Muscle layer of colon (tissue), 2 donors: ENCODE measurements around the gene DDC.
"Not testable (repeated sequence)": the region's sequence is repeated elsewhere in the genome, so short reads cannot be mapped to it uniquely, and the experiment has no call there.

ENCODE experiments used
- H3K27ac ChIP-seq: one replicate; pipeline ENCODE4 v1.7.0; 2013; ENCODE audit warnings: low read depth, mild to moderate bottlenecking, low read length, moderate library complexity
- H3K27me3 ChIP-seq, 2 donors: one replicate each; pipeline ENCODE4 v1.7.0; 2013; ENCODE audit warnings: low read length in 2 of 2, mild to moderate bottlenecking in 2 of 2; ENCODE audit not compliant: insufficient read depth in 2 of 2, control insufficient read depth in 1 of 2
- H3K36me3 ChIP-seq: one replicate; pipeline ENCODE4 v1.7.0; 2013; ENCODE audit warnings: mild to moderate bottlenecking, low read length; ENCODE audit not compliant: insufficient read depth
- H3K4me1 ChIP-seq: one replicate; pipeline ENCODE4 v1.7.0; 2013; ENCODE audit warnings: mild to moderate bottlenecking, low read length; ENCODE audit not compliant: insufficient read depth
- H3K4me3 ChIP-seq, 2 donors: one replicate each; pipeline ENCODE4 v1.7.0; 2013; ENCODE audit warnings: low read length in 2 of 2, low read depth in 1 of 2, mild to moderate bottlenecking in 1 of 2, moderate library complexity in 1 of 2
- H3K9ac ChIP-seq: one replicate; pipeline ENCODE4 v1.7.0; 2013; ENCODE audit warnings: low read length
- H3K9me3 ChIP-seq: one replicate; pipeline ENCODE4 v1.7.0; 2013; ENCODE audit warnings: mild to moderate bottlenecking, low read length
- donor health status: abdominal sarcoma.
- donor health status: Adenocarcinoma of cecum.

DDC gene

DNA sequence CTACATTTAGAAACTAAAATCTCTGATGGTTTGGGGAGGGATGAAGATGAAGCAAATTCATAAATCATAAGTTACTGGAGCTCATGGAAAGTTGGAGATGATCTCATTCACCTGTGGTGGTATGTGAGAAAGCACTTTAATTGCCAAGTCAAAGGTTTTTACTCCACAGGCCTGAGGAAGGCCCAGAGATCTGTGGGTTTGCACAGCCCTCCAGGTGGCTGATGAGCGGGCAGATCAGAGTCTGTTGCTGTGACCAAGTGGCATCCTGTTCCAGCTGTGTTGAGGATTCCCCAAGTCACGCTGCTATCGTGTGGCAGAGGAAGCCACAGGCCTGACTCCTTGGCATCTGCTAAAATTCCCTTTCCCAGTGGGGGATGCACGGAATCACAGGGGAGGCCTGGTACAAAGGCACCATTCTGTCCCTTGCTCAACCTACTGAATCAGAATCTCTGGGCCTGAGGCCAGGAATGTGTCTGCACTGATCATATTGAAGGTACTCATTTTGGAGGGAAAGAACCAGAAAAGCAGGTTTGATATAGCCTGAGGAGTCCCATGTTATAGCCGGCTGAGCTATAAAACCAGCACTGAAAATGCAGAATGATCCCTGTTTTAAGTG lies 19.7 kb upstream of the DDC start:
- Histone ChIP-seq H3K4me3 (no peak overlapping the region), H3K9ac (no peak overlapping the region), H3K36me3 (no peaks in the 10 kb centered on the region), H3K9me3 (no peaks in the 10 kb centered on the region), H3K27ac (no peak overlapping the region), H3K4me1 (no peaks in the 10 kb centered on the region), H3K27me3 (no peaks in the 10 kb centered on the region)

DNA sequence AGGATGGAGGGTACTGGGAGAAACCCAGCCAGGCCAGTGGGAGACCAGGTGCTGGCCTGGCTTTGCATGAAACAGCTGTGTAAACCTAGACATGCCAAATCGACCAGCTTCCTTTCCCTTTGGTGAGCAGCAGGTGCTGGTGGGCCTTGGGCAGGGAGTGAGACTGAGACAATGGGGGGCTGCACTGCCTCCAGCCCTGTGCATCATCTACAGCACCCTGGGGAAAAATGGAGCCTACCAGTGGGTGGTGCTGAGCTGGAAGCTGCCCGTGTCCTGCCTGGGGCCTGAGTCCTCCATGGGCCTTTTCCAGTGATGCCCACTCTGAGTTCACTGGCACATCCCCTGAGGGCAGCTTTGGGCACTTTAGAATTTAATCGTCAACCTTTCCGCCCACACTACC lies 19.2 kb upstream of the DDC start:
- Histone ChIP-seq H3K27me3 (no peaks in the 10 kb centered on the region), H3K9ac (no peak overlapping the region), H3K36me3 (no peaks in the 10 kb centered on the region), H3K4me3 (no peak overlapping the region), H3K9me3 (no peaks in the 10 kb centered on the region), H3K4me1 (no peaks in the 10 kb centered on the region), H3K27ac (no peak overlapping the region)

DNA sequence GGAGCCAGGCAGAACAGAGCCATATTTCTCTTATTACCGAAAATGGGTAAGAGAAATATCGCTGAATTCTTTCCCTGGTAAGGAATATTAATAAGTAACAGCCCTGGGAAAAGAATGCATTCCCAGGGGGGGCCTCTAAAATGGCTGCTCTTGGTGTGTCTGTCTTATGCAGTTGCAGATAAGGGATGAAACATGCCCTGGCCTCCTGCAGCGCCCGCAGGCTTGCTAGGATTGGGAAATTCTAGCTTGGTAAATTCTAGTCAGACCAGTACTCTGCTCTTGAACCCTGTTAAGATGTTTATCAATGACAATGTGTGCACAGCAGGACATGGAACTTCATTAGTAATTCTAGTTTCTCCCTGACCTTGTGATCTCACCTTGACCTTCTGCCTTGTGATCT lies 18.1 kb upstream of the DDC start:
- H3K27me3 ChIP-seq, H3K9me3 ChIP-seq, H3K4me3 ChIP-seq, H3K9ac ChIP-seq, H3K27ac ChIP-seq, H3K36me3 ChIP-seq, H3K4me1 ChIP-seq: not testable (repeated sequence)

DNA sequence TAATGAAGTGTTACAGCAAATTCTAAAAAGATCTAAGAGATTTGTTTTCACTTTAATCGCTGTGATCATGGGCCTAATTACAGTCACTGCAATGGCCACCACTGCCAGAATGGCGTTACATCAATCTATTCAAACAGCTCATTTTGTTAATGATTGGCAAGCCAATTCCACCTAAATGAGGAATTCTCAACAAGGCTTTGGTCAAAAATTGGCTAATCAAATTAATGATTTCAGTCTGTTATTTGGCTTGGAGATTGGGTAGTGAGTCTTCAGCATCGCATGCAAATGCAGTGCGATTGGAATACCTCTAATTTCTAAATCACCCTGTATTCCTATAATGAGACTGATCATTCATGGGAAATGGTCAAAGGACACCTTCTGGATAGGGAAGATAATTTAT lies 17.1 kb upstream of the DDC start:
- H3K9me3 ChIP-seq, H3K4me3 ChIP-seq, H3K27ac ChIP-seq, H3K36me3 ChIP-seq, H3K9ac ChIP-seq, H3K4me1 ChIP-seq, H3K27me3 ChIP-seq: not testable (repeated sequence)

DNA sequence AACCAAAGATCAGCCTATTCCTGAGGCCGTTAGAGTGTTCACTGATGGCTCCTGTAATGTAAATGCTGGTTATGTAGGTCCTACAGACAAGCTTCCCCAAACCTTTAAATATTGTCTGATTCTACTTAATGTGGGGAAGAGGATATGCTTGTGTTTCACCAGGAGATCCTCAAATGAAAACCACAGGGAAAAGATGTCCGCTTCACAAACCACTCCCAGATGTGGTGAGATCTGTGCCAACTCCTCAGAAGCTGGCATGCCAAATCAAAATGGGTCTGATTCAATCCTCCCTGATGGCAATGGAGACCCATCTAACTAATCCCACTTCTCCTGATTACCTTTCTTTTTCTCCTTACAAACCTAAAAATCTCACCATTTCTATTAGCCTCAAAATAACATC lies 15.5 kb upstream of the DDC start:
- H3K4me1 ChIP-seq, H3K27ac ChIP-seq, H3K27me3 ChIP-seq, H3K9ac ChIP-seq, H3K9me3 ChIP-seq, H3K4me3 ChIP-seq, H3K36me3 ChIP-seq: not testable (repeated sequence)

DNA sequence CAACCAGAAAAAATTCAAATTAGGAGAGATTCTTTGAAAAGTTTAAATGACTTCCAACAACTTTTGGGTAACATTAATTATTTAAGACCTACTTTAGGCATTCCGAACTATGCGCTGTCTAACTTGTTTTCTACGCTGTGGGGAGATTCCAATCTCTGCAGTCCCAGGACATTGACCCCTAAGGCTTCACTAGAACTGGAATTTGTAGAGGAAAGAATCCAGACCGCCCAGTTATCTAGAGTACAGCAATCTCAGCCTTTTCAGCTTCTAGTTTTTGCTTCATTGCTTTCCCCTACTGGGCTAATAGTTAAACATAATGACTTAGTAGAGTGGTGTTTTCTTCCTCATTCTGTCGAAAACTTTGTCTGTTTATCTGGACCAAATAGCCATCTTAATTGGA lies 14.9 kb upstream of the DDC start:
- no peak overlapping the region for H3K27ac ChIP-seq
- no peak overlapping the region for H3K4me3 ChIP-seq
- no peaks in the 10 kb centered on the region for H3K36me3 ChIP-seq
- no peaks in the 10 kb centered on the region for H3K27me3 ChIP-seq
- H3K9me3 ChIP-seq = no peaks in the 10 kb centered on the region
- H3K4me1 ChIP-seq = no peaks in the 10 kb centered on the region
- H3K9ac ChIP-seq = no peak overlapping the region

DNA sequence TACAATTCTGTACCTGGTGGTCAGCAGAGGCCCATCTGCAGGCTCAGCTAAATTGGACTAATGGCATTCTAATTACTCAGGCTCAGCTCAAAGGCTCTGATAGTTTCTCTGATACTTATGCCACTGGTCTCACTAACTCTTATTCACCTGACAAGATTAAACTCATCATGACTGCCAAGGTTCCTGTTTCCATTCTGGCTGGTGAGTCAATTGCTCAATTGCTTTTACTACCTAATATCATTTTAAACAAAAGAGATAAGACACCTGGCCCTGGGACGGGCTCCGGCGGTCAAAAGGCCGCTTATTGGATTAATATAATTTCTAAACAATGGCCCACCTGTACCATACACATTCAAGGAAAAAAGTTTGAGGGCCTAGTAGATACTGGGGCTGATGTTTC lies 12.9 kb upstream of the DDC start:
- H3K4me1 ChIP-seq, H3K9ac ChIP-seq, H3K4me3 ChIP-seq, H3K36me3 ChIP-seq, H3K27ac ChIP-seq, H3K9me3 ChIP-seq, H3K27me3 ChIP-seq: not testable (repeated sequence)

DNA sequence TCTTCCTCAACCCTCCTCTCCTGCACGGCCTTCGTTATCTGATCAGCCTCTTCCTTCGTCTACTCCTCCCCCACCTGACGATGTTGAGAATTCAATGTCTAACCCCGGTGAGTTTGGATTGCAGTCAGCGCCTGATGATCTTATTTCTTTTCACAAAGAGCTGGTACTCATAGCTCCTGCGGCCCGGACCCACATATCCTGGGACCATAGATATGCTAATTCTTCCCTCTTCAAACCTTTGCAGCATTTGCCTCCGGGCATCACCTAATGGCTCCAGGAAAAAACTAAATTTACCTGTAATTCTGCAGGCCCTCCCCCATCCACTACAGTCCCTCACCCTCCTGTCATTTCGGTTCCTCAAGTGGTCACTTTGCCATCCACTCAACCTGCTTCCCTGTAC lies 12.4 kb upstream of the DDC start:
- Histone ChIP-seq H3K36me3 (no peaks in the 10 kb centered on the region), H3K4me1 (no peaks in the 10 kb centered on the region), H3K9ac (no peak overlapping the region), H3K27ac (no peak overlapping the region), H3K27me3 (no peaks in the 10 kb centered on the region), H3K4me3 (no peak overlapping the region), H3K9me3 (no peaks in the 10 kb centered on the region)

DNA sequence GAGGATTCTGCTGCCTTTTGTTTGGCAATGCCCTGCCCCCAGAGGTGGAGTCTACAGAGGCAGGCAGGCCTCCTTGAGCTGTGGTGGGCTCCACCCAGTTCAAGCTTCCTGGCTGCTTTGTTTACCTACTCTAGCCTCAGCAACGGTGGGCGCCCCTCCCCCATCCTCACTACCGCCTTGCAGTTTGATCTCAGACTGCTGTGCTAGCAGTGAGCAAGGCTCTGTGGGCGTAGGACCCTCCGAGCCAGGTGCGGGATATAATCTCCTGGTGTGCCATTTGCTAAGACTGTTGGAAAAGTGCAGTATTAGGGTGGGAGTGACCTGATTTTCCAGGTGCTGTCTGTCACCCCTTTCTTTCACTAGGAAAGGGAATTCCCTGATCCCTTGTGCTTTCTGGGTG lies 11.2 kb upstream of the DDC start:
- not testable (repeated sequence) for H3K9ac ChIP-seq, H3K27ac ChIP-seq, H3K4me1 ChIP-seq, H3K9me3 ChIP-seq, H3K4me3 ChIP-seq, H3K27me3 ChIP-seq, H3K36me3 ChIP-seq

DNA sequence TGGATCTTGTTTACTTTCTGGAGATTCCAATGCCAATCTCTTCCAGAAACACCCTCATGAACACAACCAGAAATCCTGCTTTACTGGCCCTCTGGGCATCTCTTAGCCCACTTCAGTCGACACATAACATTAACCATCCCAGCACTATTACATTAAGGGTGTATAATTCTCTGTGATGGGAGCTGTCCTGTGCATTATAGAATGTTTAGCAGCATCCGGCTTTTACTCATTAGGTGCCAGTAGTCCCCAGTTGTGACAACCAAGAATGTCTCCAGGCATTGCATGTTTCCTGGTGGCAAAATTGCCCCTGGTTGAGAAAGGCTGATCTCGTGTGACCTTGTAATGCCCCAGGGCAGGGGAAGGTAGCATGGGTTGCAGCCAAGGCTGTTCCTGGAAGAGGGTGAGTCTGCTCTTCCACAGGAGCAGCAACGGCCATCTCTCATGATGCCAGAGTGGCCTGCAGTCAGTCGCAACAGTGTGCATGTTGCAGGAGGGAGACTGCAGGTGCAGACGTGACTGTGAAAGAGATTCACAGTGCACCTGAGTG lies 2.6 kb upstream of the DDC start:
- Histone ChIP-seq H3K9me3 (no peaks in the 10 kb centered on the region), H3K27ac (no peak overlapping the region), H3K36me3 (no peaks in the 10 kb centered on the region), H3K4me1 (no peaks in the 10 kb centered on the region), H3K9ac (no peak overlapping the region), H3K27me3 (no peaks in the 10 kb centered on the region), H3K4me3 (no peak overlapping the region)

DNA sequence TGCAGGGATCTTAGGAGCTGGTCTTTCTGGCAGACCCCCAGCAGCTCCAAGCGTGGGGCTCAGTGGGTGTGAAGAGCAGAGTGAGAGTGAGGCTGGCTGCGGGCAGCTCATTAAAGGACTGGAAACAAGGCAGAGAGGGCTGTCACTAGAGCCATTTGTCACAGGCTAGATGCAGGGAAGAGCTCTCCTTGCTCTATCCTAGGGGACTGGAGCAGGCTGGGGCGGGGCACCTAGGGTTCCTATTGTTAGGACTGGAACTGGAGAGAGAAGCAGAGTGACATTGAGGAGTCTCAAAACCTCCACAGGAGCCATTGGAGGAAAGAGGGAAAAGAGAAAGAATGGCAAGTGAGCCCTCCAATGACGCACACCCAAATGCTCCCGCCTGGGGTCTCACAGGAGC lies 772 bp upstream of the DDC start:
- Histone ChIP-seq H3K4me1 (no peaks in the 10 kb centered on the region), H3K4me3 (no peak overlapping the region), H3K27ac (no peak overlapping the region), H3K36me3 (no peaks in the 10 kb centered on the region), H3K27me3 (no peaks in the 10 kb centered on the region), H3K9me3 (no peaks in the 10 kb centered on the region), H3K9ac (no peak overlapping the region)

DNA sequence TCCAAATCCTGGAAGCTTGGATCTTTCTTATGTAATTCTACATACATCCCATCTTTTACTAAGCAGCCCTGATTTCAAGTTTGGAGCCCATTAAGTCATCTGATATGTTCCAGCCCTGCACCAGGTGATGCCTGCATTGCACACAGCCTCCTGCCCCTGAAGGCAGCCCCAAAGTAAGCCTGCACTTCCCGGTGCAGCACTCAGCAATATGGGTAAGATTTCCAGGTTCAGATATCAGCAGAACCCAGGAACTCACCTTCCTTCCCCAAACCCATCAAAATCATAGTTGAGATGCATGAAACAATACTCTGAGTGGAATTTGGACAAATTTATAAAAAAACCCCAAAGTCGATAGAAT lies 333 bp upstream of the DDC start:
- Histone ChIP-seq H3K4me3 (no peak overlapping the region), H3K36me3 (no peaks in the 10 kb centered on the region), H3K4me1 (no peaks in the 10 kb centered on the region), H3K9ac (no peak overlapping the region), H3K27ac (no peak overlapping the region), H3K9me3 (no peaks in the 10 kb centered on the region), H3K27me3 (no peaks in the 10 kb centered on the region)
